HS-27A (cell line): ENCODE results near the gene BIK.

Experiments
- DNase-seq: peaks from one replicate; pipeline ENCODE4 v3.0.0-alpha.2; 2012; ENCODE audit warnings: low read depth, missing footprints

Gene BIK

DNA sequence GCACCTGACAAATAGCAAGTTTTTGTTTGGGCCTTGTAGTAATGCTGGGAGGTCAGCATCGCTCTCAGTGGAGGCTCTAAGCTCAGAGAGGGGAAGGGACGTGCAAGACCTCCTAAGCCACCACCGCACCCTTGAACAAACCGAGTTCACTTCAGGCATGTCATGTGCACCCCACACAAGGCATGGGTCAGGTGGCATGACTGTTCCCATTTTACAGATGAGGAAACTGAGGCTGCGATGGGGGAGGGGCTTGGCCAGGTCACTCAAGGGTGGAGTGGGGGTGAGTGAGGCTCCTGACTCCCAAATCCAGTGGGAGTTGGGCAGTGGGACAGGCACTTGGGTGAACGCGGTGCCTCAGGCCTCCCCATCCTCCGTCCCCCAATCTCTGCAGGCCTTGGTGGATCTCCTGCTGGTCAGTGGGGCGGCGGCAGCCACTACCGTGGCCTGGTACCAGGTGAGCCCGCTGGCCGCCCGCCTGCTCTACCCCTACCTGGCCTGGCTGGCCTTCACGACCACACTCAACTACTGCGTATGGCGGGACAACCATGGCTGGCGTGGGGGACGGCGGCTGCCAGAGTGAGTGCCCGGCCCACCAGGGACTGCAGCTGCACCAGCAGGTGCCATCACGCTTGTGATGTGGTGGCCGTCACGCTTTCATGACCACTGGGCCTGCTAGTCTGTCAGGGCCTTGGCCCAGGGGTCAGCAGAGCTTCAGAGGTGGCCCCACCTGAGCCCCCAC is 52.0 kb downstream of the BIK start:
- DNase-seq, result no peak

DNA sequence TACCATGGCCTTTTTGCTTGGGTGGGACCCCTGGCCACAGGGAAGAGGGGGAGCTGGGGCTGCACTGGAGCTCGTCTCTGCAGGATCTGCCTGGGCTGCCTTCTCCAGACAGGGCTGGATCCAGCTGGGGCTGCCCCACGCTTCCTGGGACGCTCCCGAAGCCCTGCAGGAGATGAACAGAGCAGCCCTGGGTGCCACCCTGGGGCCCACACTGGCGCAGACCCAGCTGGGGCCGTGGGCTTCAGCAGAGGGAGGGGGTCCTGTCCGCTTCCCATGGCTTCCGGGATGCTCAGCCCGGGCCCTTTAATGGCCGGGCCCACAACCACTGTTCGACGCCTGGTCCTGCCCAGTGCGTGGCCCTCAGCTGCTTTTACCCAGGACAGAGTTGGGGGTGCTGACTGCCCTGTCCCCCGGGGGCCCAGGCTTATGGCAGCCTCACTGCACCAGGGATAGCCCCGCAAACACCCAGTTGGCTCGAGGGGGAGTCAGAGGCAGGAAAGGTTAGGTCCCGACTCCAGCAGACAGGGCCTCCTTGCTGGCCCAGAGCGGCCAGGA is 52.8 kb downstream of the BIK start:
- no peak for DNase-seq

DNA sequence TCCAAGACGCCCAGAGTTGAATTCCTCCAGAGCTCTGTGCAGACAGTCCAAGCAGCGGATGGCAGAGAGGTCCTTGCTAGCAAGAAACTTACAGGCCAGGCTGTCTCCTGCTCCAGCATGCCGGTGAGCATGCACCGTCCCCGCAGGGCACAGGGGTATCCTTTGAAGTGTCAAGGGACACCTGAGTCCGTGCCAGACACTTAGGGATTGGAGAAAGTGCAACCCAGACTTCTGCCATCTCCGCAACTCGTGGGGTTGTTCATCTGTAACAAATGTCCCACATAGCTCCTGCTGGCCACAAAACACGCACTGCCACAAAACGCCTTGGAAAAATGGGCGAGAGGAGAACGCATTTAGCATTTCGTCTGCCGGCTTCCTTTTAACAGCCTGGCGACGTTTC is 54.1 kb downstream of the BIK start:
- DNase-seq, result no peak

DNA sequence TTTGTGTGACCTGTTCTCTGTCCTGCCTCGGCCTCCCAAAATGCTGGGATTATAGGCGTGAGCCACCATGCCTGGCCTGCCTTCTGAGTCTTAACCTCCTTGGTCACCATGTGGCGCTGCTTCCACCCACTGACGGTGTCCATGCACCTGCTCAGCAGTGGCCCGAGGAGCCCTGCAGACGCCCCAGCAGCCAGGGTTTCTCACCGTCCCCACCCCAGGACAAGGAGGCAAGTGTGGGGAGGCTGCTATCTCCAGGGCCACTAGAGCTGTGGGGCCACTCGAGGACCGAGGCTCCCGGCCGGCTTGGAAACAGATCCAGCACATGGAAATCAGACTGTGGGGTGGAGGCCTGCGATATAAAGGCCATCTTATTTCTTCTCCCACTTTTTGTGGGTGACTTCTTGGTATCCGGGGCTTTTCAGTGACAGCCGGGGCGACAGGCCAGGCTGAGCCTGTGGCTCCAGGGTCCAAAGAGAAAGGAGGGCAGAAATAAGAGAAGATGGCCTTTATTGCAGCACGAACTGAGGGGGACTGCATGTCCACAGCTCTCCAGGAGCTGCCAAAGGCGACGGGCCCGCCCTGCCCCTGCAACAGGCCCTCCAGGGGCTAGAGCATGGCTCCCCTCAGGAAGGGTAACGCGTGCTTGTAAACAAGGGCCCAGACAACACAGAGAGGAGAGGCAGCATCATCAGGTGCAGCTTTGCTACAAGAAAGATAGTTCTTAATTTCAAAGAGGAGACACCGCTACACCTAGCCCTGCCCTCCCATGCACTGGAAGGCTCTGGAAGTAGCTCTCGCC is 55.8 kb downstream of the BIK start:
- no peak for DNase-seq

DNA sequence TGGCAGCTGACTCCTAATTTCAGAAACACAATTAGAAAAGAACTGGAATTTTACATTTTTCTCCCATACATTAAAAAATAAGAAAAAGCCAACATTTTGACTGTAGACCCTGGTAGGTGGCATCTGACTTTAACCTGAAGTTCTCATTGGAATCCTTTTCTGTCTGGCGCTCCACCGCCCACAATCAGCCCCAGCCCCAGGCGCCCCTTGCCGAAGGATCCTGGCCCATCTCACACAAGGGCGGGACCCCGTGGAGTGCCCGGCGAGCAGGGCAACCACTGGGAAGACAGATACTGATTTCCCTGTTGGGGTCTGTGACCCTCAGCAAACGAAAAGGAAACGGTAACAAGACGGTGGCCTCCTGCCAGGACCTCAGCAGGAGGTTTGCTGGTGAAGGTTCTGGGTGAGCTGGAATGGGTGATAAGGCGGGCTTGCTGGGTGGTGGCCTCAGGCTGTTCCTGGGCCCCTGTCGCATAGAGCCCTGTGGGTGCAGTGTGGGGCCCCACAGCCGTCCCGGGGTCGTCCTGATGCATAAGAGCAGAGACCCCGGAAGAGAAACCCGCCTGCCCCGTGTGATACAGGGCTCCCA is 56.5 kb downstream of the BIK start:
- DNase-seq, result no peak

DNA sequence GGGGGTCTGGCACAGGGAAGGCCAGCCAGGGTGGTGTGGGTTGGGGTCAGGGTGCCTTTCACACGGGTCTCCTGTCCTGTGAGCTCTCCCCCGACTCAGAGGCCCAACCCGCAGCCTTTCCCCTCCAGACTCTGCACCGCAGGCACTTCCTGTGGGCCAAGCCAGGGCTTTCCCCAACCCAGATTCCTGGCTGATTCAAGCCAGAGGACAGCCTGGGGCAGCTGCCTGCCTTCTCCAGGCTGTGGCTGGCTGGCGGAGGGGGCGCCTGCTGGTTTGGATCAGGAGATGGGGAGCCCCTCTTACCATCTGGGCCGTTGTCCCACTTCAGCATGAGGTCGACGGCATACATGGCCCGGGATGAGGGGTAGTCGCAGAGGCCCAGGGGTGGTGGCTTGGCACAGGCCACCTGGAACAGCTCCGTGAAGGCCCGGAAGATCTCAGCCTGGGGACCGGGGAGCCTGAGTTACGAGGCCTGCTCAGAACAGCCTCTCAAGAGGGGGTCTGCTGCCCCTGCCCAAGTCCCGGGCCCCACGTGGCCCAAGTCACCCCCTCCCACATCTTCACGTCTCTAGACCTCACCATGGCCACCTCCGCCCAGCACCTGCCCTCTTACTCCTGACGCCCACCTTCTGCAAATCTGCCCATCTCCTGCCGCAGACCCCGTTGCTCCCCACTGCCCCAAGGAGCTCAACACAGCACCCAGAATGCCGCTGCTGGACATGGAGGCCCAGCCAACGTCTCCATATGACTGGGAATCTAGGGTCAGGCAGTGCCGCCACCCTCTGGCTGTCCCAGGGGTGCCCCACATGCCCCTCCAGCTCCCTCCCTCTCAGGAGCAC is 58.1 kb downstream of the BIK start:
- no peak for DNase-seq

DNA sequence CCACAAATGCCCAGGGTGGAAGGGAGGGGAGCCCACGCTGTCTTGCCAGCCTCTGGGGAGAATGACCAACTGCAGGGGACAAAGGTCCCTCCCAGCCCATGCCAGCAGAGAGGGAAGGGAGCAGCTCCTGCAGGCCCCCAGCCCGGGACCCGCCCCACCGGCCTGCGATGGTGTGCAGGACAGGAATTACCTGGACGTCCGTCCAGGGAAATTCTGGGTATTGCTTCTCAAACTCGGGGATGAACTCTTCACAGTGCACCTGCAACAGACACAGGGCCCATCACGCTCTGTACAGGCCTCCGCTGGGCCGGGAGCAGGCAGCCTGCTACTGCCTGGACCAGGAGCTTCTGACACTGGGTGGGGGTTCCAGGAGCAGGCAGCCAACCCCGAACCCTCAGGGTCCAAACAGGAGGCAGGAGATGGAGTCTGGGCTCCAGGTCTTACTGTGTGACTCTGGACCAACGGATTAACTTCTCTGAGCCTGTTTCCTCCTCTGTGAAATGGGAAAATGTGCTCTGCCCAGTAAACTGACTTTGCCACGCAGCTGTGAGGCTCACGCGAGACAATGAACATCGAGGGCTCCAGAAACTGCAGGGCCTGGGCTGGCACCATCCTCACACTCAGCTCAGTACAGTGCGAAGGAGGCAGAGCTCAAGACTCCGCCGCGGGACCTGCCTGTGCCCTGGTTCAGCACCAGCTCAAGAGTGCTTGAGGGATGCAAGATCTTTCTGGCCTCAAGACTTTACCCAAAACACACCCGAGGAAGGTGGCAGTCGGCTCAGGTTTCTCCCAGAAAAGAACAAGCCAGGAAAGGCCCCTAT is 59.0 kb downstream of the BIK start:
- DNase-seq, result no peak

DNA sequence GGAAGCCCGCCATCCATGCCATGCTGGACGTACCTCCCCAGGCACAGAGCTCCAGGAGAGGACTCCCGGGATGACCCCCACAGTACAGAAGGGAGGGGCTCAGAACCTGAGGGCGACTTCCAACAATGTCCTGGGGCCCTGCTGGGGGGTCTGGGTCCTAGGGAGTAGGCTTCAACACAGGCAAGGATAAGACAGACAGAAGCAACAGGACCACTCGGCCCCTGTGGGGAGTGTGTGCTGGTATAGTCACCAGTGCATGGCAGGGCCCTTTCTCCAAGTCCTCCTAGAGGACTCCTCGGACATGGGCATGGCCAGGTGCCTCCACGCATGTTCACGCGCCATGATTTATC is 59.6 kb downstream of the BIK start:
- no peak for DNase-seq

DNA sequence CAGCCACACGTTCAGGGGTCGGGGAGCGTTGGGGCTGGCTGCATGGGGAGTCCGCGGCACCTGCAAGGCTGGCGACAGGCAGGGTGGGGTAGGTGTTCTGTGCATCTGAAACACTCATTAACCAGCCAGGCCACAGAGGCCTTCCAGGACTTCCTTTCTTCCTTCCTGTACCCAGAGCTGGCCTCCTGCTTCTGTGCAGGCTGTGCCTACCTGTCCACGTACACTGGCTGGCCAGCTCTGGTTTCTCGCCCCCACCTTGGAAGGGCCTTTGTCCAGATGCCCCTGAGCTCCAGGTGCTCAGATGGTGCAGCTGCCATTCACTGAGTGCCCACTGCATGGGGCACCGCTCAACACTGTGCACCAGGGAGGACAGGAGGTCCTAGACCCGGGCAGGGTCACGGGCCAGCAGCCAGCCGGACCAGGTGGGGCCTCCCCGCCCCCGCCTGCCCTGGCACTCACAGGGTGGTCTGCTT is 60.5 kb downstream of the BIK start:
- DNase-seq, result no peak

DNA sequence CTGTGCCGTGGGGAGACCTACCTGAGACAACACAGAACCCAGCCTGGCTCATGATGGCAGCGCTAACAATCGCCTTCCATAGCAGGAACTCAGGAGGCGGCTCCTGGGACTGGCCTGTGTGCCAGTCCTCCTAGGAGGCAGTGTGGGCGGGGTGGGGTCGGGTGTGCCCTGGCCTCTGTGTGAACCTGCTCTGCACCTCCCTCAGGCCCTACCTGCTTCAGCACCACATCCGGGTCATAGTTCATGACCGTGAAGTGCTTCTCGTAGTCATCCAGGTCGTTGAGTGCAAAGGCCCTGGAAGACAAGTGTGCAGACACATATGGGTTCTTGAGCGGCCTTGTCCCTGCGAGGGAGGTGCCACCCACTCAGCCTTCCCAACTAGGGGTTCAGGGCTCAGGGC is 61.1 kb downstream of the BIK start:
- DNase-seq, result no peak

DNA sequence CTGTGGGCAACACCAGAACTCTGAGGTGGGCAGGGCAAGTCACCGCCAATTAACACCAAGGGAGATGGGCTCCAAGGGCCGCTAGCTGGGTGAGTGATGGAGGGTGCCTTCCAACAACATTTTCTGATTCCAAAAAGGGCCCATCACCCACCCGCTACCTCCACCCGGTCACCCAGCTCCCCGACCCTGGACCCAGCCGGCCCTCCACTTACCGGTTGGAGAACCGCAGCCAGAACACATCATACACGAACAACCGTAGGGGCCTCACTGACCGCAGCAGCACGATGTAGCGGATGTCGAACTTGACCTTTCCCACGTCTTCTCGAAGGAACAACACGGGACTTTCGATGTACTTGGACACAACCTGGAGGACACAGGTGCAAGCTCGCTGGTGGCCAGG is 61.6 kb downstream of the BIK start:
- DNase-seq, result no peak

DNA sequence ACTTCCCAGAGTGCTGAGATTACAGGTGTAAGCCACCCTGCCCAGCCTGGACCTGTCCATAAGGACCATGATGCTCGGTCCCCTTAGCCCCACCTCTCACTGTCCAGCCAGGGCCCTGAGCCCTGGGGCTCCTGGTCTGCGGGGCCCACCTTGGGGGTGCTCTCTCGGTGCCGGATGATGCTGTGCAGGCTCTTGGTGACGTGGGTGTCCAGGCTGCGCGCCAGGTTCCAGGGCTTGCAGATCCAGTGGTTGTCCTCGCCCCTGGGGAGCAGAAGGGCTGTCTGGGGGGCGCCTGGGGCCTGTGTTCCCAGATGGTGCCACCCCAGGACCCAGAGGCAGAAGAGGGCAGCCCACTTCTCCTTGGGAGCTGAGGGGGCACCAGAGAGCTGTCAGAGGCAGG is 63.0 kb downstream of the BIK start:
- no peak for DNase-seq

DNA sequence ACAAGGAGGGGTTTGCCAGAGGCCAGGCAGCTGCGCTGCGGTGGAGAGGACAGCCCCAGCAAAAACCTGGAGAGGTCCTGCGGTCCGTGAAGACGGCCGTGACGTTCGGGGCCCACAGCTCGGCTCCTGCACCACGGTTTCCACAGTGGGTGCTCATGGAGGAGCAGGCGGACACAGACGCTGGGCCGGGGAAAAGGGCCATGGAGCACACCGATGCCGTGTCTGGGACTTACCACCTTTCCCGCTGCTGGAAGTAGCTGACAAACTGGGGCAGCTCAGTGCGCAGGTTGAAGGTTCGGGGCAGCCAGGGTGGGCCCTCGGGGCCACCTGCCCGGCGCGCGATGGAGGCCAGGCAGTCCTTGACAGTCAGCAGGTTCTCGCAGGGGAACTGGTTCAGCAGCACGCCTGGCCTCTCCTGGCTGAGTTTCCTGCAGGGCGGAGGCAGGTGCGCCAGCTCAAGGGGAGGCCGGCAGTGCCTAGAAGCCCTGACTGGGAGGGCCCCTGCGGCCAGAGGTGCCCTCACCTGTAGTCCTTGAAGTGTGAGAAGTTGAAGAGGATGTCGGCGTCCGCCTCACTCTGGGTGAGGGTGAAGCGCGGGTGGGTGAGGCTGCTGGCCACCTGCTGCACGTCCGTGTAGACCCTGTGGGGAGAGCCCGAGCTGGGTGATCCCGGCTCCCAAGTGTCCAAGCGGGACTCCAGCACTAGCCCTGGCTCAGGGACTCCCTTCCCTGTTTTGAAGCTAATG is 63.6 kb downstream of the BIK start:
- no peak for DNase-seq

DNA sequence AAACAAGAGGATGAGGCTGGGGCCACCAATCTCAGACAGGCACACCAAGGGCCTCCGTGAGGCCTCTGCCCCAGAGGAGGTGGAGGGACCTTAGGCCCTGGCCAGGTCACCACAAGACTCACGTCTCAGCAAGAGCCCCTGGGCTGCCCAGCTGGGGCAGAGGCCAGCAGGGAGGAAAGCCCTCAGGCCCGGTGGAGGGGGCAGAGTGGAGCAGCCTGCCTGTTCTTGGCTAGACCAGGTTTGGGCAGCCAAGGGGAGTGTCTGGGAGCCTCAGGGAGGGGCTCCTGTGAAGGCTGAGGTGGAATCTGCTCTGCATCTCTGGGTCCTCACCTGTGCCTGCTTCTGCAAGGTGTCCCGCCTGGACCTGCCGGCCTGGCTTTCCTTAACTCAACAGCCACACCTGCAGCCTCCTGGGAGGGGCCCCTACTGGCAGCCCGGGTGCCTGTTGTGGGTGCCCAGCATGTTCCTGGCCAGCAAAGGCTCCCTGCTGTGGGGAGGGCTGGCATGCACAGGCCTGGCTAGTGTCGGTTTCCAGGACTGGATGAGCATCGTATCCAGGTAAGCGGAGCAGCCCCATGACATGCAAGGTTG is 64.5 kb downstream of the BIK start:
- no peak for DNase-seq

DNA sequence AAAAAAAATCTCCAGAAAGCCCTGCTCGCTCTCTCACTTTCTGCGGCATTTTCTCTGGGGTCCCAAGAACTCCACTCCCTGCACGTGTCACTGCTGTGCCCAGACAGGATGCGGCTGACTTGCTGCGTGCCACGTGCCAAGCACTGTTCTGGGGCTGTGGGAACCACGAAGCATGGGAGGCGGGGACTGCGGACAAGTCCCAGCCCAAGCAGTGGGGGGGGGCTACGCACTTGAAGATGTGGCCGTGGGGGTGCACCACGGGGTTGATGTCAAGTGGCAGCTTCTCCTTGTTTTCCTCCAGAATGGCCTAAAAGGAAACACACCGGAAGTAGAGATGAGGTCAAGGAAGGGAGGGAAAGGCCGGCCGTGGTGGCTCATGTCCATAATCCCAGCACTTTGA is 65.5 kb downstream of the BIK start:
- no peak for DNase-seq

DNA sequence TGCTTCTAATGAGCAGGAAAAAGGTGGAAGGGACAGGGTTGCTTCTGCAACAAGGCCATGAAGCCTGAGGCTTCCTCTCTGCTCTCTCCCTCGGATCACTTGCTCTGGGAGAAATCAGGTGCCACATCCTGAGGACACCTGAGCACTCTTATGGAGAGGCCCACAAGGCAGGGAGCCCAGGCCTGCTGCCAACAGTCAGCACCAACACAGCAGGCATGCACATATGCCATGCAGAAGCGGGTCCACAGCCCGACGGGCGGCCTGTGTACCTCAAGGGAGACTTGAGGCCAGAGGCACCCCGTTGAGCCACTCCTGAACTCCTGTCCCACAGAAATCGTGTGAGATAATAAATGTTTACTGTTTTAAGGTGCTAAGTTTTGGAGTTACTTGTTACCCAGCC is 66.9 kb downstream of the BIK start:
- no peak for DNase-seq
